OCI-LY3 (cell line): ENCODE data around the gene RTN4RL1.

Experiments
- H2AFZ ChIP-seq: fragments of 200-600, 300-600 bp; shearing (Covaris generic); 2 replicates; pipeline ENCODE4 v1.6.0; 2014; ENCODE audit warnings: antibody characterized with exemption, low read depth, low read length
- H3K27ac ChIP-seq: fragments of 200-600, 300-600 bp; sonication (generic); 2 replicates; pipeline ENCODE4 v1.5.1; 2014; ENCODE audit warnings: mild to moderate bottlenecking, low read length, moderate library complexity, mixed read lengths
- H3K27me3 ChIP-seq: fragments of 200-600, 300-600 bp; sonication (generic); 2 replicates; pipeline ENCODE4 v1.6.1; 2014; ENCODE audit warnings: low read depth, low read length, mixed read lengths
- H3K36me3 ChIP-seq: fragments of 200-600, 300-600 bp; sonication (generic); replicated peaks from 2 replicates; pipeline ENCODE3; 2014; ENCODE audit warnings: low read depth, low read length, mixed read lengths
- H3K4me1 ChIP-seq: fragments of 300-600, 200-600 bp; sonication (generic); 2 replicates; pipeline ENCODE4 v1.6.1; 2014; ENCODE audit warnings: low read length, mixed read lengths
- H3K4me2 ChIP-seq: fragments of 200-600, 300-600 bp; sonication (generic); 2 replicates; pipeline ENCODE4 v1.6.1; 2014; ENCODE audit warnings: low read length, mixed read lengths
- H3K4me3 ChIP-seq: fragments of 300-600, 200-600 bp; sonication (generic); 2 replicates; pipeline ENCODE4 v1.5.1; 2014; ENCODE audit warnings: antibody characterized with exemption, mild to moderate bottlenecking, low read length, moderate library complexity
- H3K79me2 ChIP-seq: fragments of 300-600, 200-600 bp; shearing (Covaris generic); 2 replicates; pipeline ENCODE4 v1.6.1; 2014; ENCODE audit warnings: mild to moderate bottlenecking, low read length, mixed read lengths
- H3K9ac ChIP-seq: fragments of 300-600, 200-600 bp; shearing (Covaris generic); 2 replicates; pipeline ENCODE4 v1.6.0; 2014; ENCODE audit warnings: mild to moderate bottlenecking, low read length, moderate library complexity
- H3K9me3 ChIP-seq: fragments of 200-600, 300-600 bp; shearing (Covaris generic); 2 replicates; pipeline ENCODE4 v1.6.1; 2014; ENCODE audit warnings: low read length, mixed read lengths; ENCODE audit not compliant: insufficient read depth
- H4K20me1 ChIP-seq: fragments of 200-600, 300-600 bp; sonication (generic); 2 replicates; pipeline ENCODE4 v1.6.1; 2016; ENCODE audit warnings: low read length, mixed read lengths; ENCODE audit not compliant: insufficient read depth
- EZH2phosphoT487 ChIP-seq: fragments of 200-600 bp; shearing (Covaris generic); IDR thresholded peaks from 2 replicates; pipeline ENCODE4 v1.6.1; 2018; ENCODE audit warnings: antibody characterized with exemption, mixed run types, low read depth
- TF ChIP-seq, protein P1 (sequence below): fragments of 200-600, 300-600 bp; sonication (generic); IDR thresholded peaks from 2 replicates; pipeline ENCODE4 v1.5.1; 2014; ENCODE audit warnings: antibody characterized with exemption, low read length, low read depth

The RTN4RL1 gene

GRCh38 chr17:2050300-2051060, 25.3 kb upstream of the RTN4RL1 start:
- no peaks in the 10 kb centered on the region for H3K9me3 ChIP-seq
- H2AFZ ChIP-seq: no peak overlapping the region
- H3K79me2 ChIP-seq: no peaks in the 10 kb centered on the region
- no peaks in the 10 kb centered on the region for H4K20me1 ChIP-seq
- peak overlapping the region; percentile 41 for H3K4me2 ChIP-seq
- H3K4me3 ChIP-seq: peak overlapping the region; percentile 92
- no peaks in the 10 kb centered on the region for H3K36me3 ChIP-seq
- no peak overlapping the region for H3K27ac ChIP-seq
- TF ChIP-seq, protein P1, sequence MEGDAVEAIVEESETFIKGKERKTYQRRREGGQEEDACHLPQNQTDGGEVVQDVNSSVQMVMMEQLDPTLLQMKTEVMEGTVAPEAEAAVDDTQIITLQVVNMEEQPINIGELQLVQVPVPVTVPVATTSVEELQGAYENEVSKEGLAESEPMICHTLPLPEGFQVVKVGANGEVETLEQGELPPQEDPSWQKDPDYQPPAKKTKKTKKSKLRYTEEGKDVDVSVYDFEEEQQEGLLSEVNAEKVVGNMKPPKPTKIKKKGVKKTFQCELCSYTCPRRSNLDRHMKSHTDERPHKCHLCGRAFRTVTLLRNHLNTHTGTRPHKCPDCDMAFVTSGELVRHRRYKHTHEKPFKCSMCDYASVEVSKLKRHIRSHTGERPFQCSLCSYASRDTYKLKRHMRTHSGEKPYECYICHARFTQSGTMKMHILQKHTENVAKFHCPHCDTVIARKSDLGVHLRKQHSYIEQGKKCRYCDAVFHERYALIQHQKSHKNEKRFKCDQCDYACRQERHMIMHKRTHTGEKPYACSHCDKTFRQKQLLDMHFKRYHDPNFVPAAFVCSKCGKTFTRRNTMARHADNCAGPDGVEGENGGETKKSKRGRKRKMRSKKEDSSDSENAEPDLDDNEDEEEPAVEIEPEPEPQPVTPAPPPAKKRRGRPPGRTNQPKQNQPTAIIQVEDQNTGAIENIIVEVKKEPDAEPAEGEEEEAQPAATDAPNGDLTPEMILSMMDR: no peak
- TF ChIP-seq EZH2phosphoT487: no peak
- peaks cover 9% of the 10 kb centered on the region; the same call in 1 of the 2 replicates for H3K4me1 ChIP-seq
- no peaks in the 10 kb centered on the region for H3K27me3 ChIP-seq
- H3K9ac ChIP-seq: no peak overlapping the region

- H3K9me3 ChIP-seq: no peaks in the 10 kb centered on the region
- no peaks in the 10 kb centered on the region for H4K20me1 ChIP-seq
- H3K4me2 ChIP-seq: peak overlapping the region; percentile 66
- no peaks in the 10 kb centered on the region for H3K27me3 ChIP-seq
- no peak for TF ChIP-seq EZH2phosphoT487
- TF ChIP-seq, protein P1: no peak
- H2AFZ ChIP-seq: peak overlapping the region; percentile 29; the same call in 1 of the 2 replicates
- H3K27ac ChIP-seq: no peak overlapping the region
- no peaks in the 10 kb centered on the region for H3K79me2 ChIP-seq
- peak overlapping the region; percentile 53; the same call in 1 of the 2 replicates for H3K9ac ChIP-seq
- peak overlapping the region; percentile 92 for H3K4me3 ChIP-seq
- peaks cover 8% of the 10 kb centered on the region; the same call in 1 of the 2 replicates for H3K4me1 ChIP-seq
- peaks cover 2% of the 10 kb centered on the region for H3K36me3 ChIP-seq
Observed at GRCh38 chr17:2049333-2050299, 24.5 kb upstream of the RTN4RL1 start.

DNA sequence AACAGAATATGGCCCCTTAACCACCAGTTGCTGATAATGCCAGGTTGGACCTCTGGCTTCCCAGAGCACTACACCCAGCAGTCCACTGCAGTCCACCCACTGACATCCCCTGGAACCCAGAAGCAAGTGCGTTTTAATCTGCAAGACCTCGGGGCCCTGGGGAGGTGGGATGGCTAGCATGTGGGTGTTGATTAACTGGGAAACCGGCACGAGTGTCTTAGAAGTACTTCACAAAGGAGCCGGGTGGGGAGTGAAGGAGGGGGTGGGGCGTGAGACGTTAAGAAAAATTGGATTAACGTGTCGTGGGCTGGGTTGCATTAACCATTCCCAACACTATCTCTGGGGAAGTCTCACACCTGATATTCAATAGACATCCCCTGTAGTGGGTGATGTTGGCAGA, 23.7 kb upstream of the RTN4RL1 start:
- H3K9ac ChIP-seq: no peak overlapping the region
- H3K9me3 ChIP-seq: no peaks in the 10 kb centered on the region
- peak overlapping the region; percentile 92 for H3K4me3 ChIP-seq
- H3K4me2 ChIP-seq: peak overlapping the region; percentile 66
- no peak overlapping the region for H2AFZ ChIP-seq
- no peaks in the 10 kb centered on the region for H4K20me1 ChIP-seq
- no peaks in the 10 kb centered on the region for H3K27me3 ChIP-seq
- no peak for TF ChIP-seq EZH2phosphoT487
- TF ChIP-seq, protein P1: no peak
- H3K79me2 ChIP-seq: no peaks in the 10 kb centered on the region
- H3K4me1 ChIP-seq: 0 out of 2 replicates have a peak, but pooled peaks cover 6% of the 10 kb centered on the region
- H3K36me3 ChIP-seq: peaks cover 3% of the 10 kb centered on the region
- no peak overlapping the region for H3K27ac ChIP-seq

DNA sequence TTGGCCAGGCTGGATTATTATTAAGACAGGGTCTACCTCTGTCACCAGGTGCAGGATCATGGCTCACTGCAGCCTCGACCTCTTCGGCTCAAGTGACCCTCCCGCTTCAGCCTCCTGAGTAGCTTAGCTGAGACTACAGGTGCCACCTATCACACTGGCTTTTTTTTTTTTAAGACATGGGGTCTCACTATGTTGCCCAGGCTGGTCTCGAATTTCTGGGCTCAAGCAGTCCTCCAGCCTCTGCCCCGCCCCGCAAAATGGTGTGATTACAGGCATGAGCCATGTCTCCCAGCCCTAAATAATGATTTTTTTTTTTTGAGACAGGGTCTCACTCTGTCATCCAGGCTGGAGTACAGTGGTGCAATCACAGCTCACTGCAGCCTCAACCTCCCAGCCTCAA, 22.5 kb upstream of the RTN4RL1 start:
- Histone ChIP-seq H3K36me3 (peaks cover 12% of the 10 kb centered on the region), H3K9me3 (no peaks in the 10 kb centered on the region), H3K27ac (no peak overlapping the region), H3K79me2 (peaks cover 8% of the 10 kb centered on the region), H3K4me1 (peaks cover 8% of the 10 kb centered on the region), H2AFZ (no peak overlapping the region), H3K27me3 (no peaks in the 10 kb centered on the region), H3K4me2 (no peak overlapping the region), H3K9ac (no peak overlapping the region), H4K20me1 (no peaks in the 10 kb centered on the region), H3K4me3 (no peak overlapping the region)
- no peak for TF ChIP-seq EZH2phosphoT487
- TF ChIP-seq, protein P1: no peak
